GM18873 (cell line): ENCODE measurements around the gene TECTA.
A peak's percentile ranks its signal among the peaks of the same experiment; 100 is the strongest.

Experiments
- ATAC-seq: cut with Tn5 transposase; IDR thresholded peaks from one replicate; pipeline ENCODE4 v1.9.1; 2021; ENCODE audit warnings: mild to moderate bottlenecking, moderate library complexity, moderate number of reproducible peaks; ENCODE audit not compliant: unreplicated experiment, low FRiP score

TECTA gene

GRCh38 chr11:121100943-121101342 lies at the start of gene TECTA:
Gene TECTA (plus strand): TSS chr11:121101243. CDS start chr11:121102666, 1,423 bp downstream.
- ATAC-seq, result no peak

GRCh38 chr11:121053244-121053643 lies 47.8 kb upstream of the TECTA start:
- no peak for ATAC-seq

GRCh38 chr11:121054266-121054665 lies 46.8 kb upstream of the TECTA start:
- no peak for ATAC-seq

GRCh38 chr11:121055076-121055475 lies 46.0 kb upstream of the TECTA start:
- no peak for ATAC-seq

- no peak for ATAC-seq
Observed at GRCh38 chr11:121057922-121058321, 43.1 kb upstream of the TECTA start.

- ATAC-seq, result no peak
Observed at GRCh38 chr11:121058941-121059340, 42.1 kb upstream of the TECTA start.

- peak; percentile 94 for ATAC-seq
Observed at GRCh38 chr11:121059605-121060004, 41.4 kb upstream of the TECTA start.

- no peak for ATAC-seq
Observed at GRCh38 chr11:121063728-121064127, 37.3 kb upstream of the TECTA start.

- no peak for ATAC-seq
Observed at GRCh38 chr11:121066623-121067022, 34.4 kb upstream of the TECTA start.

- no peak for ATAC-seq
Observed at GRCh38 chr11:121067026-121067425, 34.0 kb upstream of the TECTA start.

- ATAC-seq, result no peak
Observed at GRCh38 chr11:121067453-121067852, 33.6 kb upstream of the TECTA start.

- ATAC-seq, result no peak
Observed at GRCh38 chr11:121067962-121068647, 32.9 kb upstream of the TECTA start.

GRCh38 chr11:121068787-121069186 lies 32.3 kb upstream of the TECTA start:
- no peak for ATAC-seq

- ATAC-seq, result no peak
Observed at GRCh38 chr11:121070951-121071845, 29.8 kb upstream of the TECTA start.

- no peak for ATAC-seq
Observed at GRCh38 chr11:121071846-121072450, 29.1 kb upstream of the TECTA start.

GRCh38 chr11:121081321-121081720 lies 19.7 kb upstream of the TECTA start:
- no peak for ATAC-seq

GRCh38 chr11:121082219-121082618 lies 18.8 kb upstream of the TECTA start:
- no peak for ATAC-seq

GRCh38 chr11:121082670-121083069 lies 18.4 kb upstream of the TECTA start:
- ATAC-seq, result no peak

GRCh38 chr11:121086866-121087265 lies 14.2 kb upstream of the TECTA start:
- no peak for ATAC-seq

- ATAC-seq, result no peak
Observed at GRCh38 chr11:121089566-121089965, 11.5 kb upstream of the TECTA start.

- ATAC-seq, result no peak
Observed at GRCh38 chr11:121090145-121090721, 10.8 kb upstream of the TECTA start.
